LNCaP clone FGC (cell line): Measurements from ENCODE around the gene TNC.

Experiments
- DNase-seq: peaks from one replicate; pipeline ENCODE4 v3.0.0-alpha.2; 2011; ENCODE audit warnings: low read depth
- H3K4me3 ChIP-seq: 2 replicates; pipeline ENCODE4 v1.5.1; 2011; ENCODE audit warnings: mild to moderate bottlenecking, low read depth, low read length, control low read depth
- TF ChIP-seq, protein P1 (sequence below): IDR thresholded peaks from 2 replicates; pipeline ENCODE4 v1.5.1; 2012; ENCODE audit warnings: mild to moderate bottlenecking; ENCODE audit not compliant: control insufficient read depth, insufficient read depth; ENCODE audit errors: extremely low read depth

The TNC gene

GRCh38 chr9:115024925-115025535 is 92.9 kb downstream of the TNC start:
- no peak overlapping the region for H3K4me3 ChIP-seq
- no peak for DNase-seq
- TF ChIP-seq, protein P1, sequence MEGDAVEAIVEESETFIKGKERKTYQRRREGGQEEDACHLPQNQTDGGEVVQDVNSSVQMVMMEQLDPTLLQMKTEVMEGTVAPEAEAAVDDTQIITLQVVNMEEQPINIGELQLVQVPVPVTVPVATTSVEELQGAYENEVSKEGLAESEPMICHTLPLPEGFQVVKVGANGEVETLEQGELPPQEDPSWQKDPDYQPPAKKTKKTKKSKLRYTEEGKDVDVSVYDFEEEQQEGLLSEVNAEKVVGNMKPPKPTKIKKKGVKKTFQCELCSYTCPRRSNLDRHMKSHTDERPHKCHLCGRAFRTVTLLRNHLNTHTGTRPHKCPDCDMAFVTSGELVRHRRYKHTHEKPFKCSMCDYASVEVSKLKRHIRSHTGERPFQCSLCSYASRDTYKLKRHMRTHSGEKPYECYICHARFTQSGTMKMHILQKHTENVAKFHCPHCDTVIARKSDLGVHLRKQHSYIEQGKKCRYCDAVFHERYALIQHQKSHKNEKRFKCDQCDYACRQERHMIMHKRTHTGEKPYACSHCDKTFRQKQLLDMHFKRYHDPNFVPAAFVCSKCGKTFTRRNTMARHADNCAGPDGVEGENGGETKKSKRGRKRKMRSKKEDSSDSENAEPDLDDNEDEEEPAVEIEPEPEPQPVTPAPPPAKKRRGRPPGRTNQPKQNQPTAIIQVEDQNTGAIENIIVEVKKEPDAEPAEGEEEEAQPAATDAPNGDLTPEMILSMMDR: no peak

DNA sequence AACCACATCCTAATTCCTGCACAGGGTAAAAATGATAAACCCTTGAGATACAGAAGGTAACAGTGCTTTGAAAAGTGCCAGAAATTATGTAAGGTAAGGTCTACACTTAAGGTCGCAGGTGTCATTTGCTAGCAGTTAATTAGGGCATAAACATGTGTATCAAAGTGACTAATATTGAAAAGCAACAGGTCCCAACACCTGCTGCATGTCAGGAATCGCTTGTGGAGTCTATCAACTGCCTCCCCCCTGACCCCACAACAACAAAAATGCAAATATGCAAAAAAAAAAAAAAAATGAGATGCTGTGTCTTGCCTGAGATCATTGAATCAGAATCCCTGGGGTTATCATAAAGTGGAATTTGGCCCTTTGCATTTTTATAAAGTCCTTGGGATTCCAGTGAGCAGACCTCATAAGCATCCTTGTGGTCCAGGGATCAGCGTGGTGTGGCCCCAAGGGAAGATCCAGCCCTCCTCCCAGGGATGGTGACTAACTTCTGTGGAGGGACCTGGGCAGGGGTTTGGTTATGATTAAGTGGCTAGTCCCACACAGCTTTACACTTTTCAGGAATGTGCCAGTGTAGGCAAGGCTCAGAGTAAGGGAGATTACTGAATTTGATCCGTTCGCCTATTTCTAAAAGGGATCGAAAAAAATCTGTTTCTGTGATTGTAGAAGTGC is 95.1 kb downstream of the TNC start:
- DNase-seq: no peak
- TF ChIP-seq, protein P1: no peak
- H3K4me3 ChIP-seq: no peak overlapping the region

DNA sequence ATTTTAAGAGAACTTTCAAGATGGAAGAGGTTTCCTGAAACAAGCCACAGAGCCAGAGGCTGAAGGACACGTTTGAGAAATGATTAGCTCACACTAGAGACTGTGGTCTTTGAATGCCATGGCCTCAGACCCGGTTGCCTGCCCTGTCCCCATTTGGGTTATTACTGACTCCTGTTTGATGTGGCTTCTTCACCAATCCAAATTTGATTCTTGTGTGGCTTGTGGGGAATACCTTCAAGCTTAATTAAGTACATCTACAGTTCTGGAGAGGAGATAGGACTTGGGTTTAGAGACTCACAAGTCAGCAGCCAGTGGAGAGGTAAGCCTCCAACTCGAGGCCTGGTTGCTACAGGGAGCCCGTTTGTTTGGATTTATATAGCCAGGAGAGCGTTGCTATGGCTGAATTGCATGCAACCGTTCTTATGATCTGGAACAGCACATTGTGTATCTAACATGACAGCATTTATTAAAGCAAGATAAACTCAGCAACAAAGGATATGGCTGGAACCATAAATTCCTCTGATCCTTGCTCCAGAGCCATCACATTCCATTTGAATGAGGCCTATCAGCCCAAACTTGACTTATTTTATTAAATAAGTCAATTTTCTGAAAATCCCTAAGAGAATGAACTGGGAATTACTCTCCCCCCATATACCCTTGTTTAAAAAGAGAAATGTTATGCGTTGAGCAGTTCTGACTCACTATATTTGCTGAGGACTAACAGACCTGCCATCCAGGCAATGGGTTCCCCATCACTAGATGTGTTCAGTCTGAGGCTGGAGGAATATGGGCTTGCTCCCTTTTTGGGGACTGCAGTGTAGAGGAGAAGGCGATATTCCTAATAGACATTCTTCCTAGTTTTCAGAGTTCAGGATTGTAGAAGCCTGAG is 99.2 kb downstream of the TNC start:
- DNase-seq: no peak

DNA sequence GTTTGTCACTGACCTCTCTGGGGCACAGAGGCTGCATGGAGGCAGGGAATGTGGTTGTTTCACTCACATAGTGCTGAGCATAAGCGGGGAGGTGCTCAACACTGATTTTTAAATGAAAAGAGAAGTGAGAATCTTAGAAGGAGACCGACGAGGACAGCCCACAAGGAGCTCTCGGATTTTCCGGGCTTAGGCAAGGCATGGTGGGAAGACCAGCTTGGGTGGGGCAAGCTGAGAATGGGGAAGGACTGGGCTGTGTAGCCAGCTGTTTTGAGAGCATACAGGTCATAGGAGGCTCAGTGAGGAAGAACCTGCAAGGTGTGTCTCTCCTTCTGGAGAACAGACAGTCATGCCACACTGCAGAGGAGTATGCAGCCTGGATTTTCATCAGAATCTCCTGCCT is 101.6 kb downstream of the TNC start:
- TF ChIP-seq, protein P1: no peak
- H3K4me3 ChIP-seq: no peak overlapping the region
- DNase-seq: no peak

More for the DNA sequence above, 99.2 kb downstream of the TNC start:
- no peak overlapping the region for H3K4me3 ChIP-seq
- TF ChIP-seq, protein P1: no peak

- no peak for DNase-seq
- H3K4me3 ChIP-seq: no peak overlapping the region
- TF ChIP-seq, protein P1: peak; percentile 79
These were observed 102.8 kb downstream of the TNC start for GRCh38 chr9:115015018-115015635.

- DNase-seq: no peak
- no peak overlapping the region for H3K4me3 ChIP-seq
- TF ChIP-seq, protein P1: no peak
These were observed 103.5 kb downstream of the TNC start for GRCh38 chr9:115014438-115014837.
